SK-N-DZ (cell line): Measurements from ENCODE around the gene SLC25A40.
A peak's percentile ranks its signal among the peaks of the same experiment; 100 is the strongest.
"Not testable (repeated sequence)": the region's sequence is repeated elsewhere in the genome, so short reads cannot be mapped to it uniquely, and the experiment has no call there.

Source experiments
- DNase-seq: peaks from one replicate; pipeline ENCODE4 v3.0.0-alpha.2; 2015; ENCODE audit warnings: low spot score

Gene SLC25A40

GRCh38 chr7:87872346-87872745 is 3.8 kb downstream of the SLC25A40 start:
- DNase-seq = no peak

- no peak for DNase-seq
Observed at GRCh38 chr7:87870471-87870870, 5.7 kb downstream of the SLC25A40 start.

- not testable (repeated sequence) for DNase-seq
Observed at GRCh38 chr7:87866533-87866932, 9.6 kb downstream of the SLC25A40 start.

- no peak for DNase-seq
Observed at GRCh38 chr7:87866089-87866488, 10.1 kb downstream of the SLC25A40 start.

GRCh38 chr7:87858417-87859100 is 17.6 kb downstream of the SLC25A40 start:
- no peak for DNase-seq

- no peak for DNase-seq
Observed at GRCh38 chr7:87853237-87853864, 22.8 kb downstream of the SLC25A40 start.

GRCh38 chr7:87852306-87852705 is 23.9 kb downstream of the SLC25A40 start:
- no peak for DNase-seq

- no peak for DNase-seq
Observed at GRCh38 chr7:87850836-87851593, 25.1 kb downstream of the SLC25A40 start.

GRCh38 chr7:87837597-87837996 is 38.6 kb downstream of the SLC25A40 start:
- DNase-seq = no peak

- DNase-seq = no peak
Observed at GRCh38 chr7:87833130-87833529, 43.0 kb downstream of the SLC25A40 start.

- DNase-seq = no peak
Observed at GRCh38 chr7:87831097-87831496, 45.1 kb downstream of the SLC25A40 start.

GRCh38 chr7:87828383-87828782 is 47.8 kb downstream of the SLC25A40 start:
- not testable (repeated sequence) for DNase-seq

GRCh38 chr7:87825369-87825768 is 50.8 kb downstream of the SLC25A40 start:
- DNase-seq = not testable (repeated sequence)

- not testable (repeated sequence) for DNase-seq
Observed at GRCh38 chr7:87822056-87822455, 54.1 kb downstream of the SLC25A40 start.

GRCh38 chr7:87818336-87818735 is 57.8 kb downstream of the SLC25A40 start:
- DNase-seq = no peak

- DNase-seq = no peak
Observed at GRCh38 chr7:87816389-87816788, 59.8 kb downstream of the SLC25A40 start.

- no peak for DNase-seq
Observed at GRCh38 chr7:87810726-87811125, 65.4 kb downstream of the SLC25A40 start.

GRCh38 chr7:87810130-87810529 is 66.0 kb downstream of the SLC25A40 start:
- DNase-seq = no peak

- no peak for DNase-seq
Observed at GRCh38 chr7:87806150-87806549, 70.0 kb downstream of the SLC25A40 start.

GRCh38 chr7:87797798-87798403 is 78.3 kb downstream of the SLC25A40 start:
- peak; percentile 49 for DNase-seq

GRCh38 chr7:87797395-87797794 is 78.8 kb downstream of the SLC25A40 start:
- DNase-seq = no peak

GRCh38 chr7:87785368-87785995 is 90.7 kb downstream of the SLC25A40 start:
- no peak for DNase-seq
